Stimulated activated CD8-positive, alpha-beta memory T cell treated with anti-CD3 and anti-CD28 coated beads, Interleukin-7, amount 100 ng/mL, for 4 hours (primary cell): ENCODE results near the gene FRMPD2.
"Not testable (repeated sequence)": the region's sequence is repeated elsewhere in the genome, so short reads cannot be mapped to it uniquely, and the experiment has no call there.

ENCODE experiments used
- DNase-seq, 2 donors: peaks; one replicate each; pipeline ENCODE4 v3.0.0-alpha.2; 2020; ENCODE audit warnings: low read depth in 2 of 2

FRMPD2 gene

DNA sequence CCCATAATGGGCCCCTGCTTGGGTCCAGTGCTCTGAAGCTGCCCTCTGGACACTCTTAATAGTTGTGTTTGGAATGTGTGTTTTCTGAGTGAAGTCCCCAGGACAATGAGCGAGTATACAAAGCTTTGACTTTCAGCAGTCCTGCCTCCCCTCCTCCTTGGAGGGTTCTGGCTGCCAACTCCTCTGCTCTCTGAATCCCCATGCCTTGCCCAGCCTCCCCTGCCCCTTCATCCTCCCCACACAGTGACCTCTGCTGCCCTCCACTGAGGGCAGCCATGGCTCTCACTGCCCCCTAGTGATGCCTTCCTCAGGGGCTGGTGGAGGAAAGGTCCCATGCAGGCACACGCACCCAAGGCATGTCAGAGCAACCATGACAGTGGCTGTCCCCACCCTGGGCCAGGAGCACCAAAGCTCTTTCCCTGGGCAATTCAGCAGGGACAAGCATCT is 40.9 kb downstream of the FRMPD2 start:
- DNase-seq = no peak

GRCh38 chr10:48232717-48233447 is 41.6 kb downstream of the FRMPD2 start:
- DNase-seq = no peak

GRCh38 chr10:48231699-48232315 is 42.7 kb downstream of the FRMPD2 start:
- no peak for DNase-seq

DNA sequence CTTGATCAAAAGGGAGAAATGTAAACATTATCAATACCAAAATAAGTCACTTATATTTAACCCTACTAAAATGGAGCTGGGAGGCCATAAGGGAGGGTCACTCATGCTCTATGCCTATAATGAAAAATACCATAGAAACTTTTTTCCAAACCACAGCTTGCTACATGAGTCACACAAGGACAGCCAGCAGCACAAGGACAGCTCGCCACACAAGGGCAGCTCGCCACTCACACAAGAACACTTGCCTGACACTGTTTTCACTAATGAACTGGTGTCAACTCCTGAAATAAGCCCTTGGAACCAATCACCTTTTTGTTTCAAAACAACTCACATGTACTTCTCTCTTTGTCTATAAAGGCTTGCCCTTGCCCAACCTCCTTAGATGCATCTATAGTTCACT is 43.3 kb downstream of the FRMPD2 start:
- no peak for DNase-seq

- no peak for DNase-seq
Observed at GRCh38 chr10:48227213-48227612, 47.3 kb downstream of the FRMPD2 start.

- DNase-seq = no peak
Observed at GRCh38 chr10:48224979-48225560, 49.4 kb downstream of the FRMPD2 start.

- no peak for DNase-seq
Observed at GRCh38 chr10:48224296-48224695, 50.2 kb downstream of the FRMPD2 start.

GRCh38 chr10:48221814-48222213 is 52.7 kb downstream of the FRMPD2 start:
- DNase-seq = no peak

- DNase-seq = not testable (repeated sequence)
Observed at GRCh38 chr10:48221031-48221430, 53.5 kb downstream of the FRMPD2 start.

DNA sequence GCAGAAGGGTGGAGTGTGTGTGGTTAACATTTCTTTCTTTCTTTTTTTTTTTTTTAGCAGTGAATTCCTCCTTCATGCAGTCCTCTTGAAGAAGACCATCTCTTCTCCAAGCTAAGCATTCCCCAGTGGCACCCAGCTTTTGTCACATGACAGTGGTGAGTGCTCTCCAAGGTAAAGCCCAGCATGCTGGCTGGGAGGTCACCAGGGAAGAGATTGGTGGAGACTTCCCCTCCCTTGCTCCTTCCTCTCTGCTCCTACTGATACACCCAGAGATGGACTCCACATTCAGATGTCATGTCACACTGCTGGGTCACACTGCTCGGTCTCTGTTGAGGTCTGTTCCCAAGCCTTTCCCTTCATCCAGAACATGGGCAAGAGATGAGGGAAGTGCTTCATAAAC is 55.3 kb downstream of the FRMPD2 start:
- no peak for DNase-seq

- no peak for DNase-seq
Observed at GRCh38 chr10:48216744-48217143, 57.8 kb downstream of the FRMPD2 start.

DNA sequence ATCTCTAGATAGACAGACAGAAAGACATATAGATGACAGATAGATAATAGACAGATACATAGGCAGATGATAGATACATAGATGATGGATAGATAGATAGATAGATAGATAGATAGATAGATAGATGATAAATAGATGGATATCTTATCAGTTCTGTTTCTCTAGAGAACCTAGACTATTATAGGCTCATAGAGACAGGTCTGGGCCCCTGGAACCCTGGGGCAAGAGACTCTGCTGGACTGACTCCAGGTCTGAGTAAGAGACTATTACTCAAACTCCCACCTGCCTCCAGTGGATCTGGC is 58.3 kb downstream of the FRMPD2 start:
- no peak for DNase-seq

GRCh38 chr10:48215486-48216203 is 58.9 kb downstream of the FRMPD2 start:
- DNase-seq = no peak

DNA sequence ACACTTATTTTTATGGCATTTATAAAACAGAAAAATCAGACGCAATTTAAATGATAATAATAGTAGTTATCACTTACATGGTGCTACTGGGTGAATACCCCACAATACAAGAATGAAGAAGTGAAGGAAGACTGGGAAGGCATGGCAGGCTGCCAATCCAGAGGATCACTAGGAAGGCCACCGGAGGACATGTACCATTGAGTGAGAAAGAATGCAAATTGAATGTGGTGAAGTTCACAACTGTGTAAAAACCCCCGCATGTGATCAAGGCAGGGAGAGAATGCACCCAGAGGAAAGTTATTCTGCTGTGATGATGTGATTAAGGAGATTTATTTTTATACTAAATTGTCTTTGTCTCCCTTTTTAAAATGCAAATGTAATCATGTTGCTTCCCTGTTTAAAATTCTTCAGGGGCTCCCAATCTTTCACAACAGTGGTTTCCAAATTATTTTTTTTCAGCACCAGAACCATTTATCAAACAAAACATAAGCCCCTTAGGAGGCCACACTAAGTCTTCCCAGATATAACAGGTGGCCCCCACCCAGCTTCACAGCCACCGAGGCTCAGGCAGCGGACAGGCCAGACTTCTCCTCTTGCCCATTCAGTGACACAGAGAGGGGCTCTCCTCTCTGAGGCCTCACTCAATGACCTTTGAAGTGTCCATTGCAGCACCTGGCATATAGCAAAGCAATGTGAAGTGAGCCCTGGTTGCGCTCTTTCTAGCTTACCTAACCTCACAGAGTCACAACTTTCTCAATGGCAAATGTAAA is 59.6 kb downstream of the FRMPD2 start:
- no peak for DNase-seq

GRCh38 chr10:48213047-48213446 is 61.4 kb downstream of the FRMPD2 start:
- DNase-seq = no peak

DNA sequence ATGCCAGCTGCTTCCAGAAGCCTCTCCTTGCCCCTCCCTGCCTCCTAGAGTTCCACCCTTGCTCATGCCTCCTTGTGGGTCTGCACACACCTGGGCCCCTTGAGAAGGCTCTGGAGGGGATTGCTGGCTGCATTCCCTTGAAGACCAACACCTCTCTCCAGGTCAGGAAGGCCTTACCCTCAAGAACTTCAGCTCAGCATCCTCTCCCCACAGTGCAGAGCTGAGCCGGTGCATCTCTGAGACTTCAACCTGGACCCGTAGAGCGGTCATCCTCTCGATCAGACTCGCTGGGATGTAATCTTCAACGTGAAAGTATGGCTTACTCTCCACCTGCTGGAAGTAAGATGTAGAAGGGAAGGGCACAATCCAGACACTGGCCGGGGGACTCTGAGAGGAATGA is 62.7 kb downstream of the FRMPD2 start:
- no peak for DNase-seq

DNA sequence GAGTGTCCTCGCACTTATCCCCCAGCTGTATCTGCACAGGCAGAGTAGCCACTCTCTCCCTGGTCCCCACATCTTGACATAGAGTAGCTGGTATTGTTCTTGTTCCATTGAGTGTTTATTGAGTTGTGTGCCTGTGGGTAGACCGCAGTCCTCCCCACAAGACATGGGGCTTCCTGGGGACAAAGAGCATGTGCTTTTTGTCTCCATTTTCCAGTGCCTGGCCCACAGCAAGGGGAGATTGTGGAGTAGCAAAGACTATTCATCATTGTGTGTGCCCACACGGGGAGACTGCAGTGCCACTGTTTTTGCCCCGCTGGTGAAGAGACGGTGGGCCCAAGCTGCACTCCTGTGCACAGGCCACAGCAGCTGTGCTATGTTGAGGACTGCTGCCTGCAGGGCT is 63.5 kb downstream of the FRMPD2 start:
- no peak for DNase-seq

DNA sequence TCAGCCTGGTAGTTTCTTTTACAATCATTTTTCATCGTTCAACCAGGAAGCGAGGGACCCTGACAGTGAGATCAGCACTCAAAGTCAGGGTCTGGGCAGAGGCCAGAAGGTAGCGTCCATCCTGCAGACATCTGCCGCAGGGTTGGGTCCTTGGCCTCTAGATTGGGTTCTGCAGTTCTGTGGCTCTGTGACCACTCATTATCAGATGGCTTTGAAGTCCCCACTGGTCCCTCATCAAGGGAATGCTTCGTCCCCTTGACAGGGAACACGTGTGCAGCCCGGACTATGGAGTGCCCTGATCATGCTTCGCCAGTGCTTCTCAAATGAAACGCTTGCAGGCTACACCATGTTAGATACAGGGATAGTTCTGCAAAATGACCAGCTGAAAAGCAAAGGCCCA is 64.1 kb downstream of the FRMPD2 start:
- DNase-seq = no peak

DNA sequence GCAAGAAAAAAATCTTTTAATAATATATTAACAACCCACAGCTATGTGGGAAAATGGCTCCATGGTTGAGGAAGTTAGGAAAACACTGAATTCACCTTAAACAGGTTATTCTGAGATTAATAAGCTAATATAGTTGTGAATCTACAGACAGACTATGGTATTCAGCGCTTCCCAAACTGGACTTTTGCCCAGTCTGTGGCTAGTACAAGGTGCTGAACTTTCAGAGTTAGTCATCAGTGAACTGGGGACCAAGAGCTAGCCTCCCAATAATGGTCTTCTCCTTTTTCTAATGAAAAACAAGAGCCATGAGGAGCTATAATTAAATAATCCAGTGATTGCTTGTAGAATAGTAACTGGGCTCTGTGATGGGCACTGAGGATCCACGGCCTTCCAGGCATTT is 65.3 kb downstream of the FRMPD2 start:
- DNase-seq = no peak

GRCh38 chr10:48207853-48208252 is 66.6 kb downstream of the FRMPD2 start:
- DNase-seq = no peak

GRCh38 chr10:48206482-48207250 is 67.8 kb downstream of the FRMPD2 start:
- DNase-seq = no peak
